Karpas-422 (cell line): ENCODE results near the gene EHD1. TPM values are rescaled to one million over a fixed set of nuclear protein-coding genes. Genes with fewer than 3 reads are reported as not detected.
A peak's percentile ranks its signal among the peaks of the same experiment; 100 is the strongest.

Experiments
- DNase-seq: peaks from one replicate; pipeline ENCODE4 v3.0.0-alpha.2; 2015
- H2AFZ ChIP-seq: fragments of 200-600 bp; sonication (generic); 2 replicates; pipeline ENCODE4 v1.6.1; 2014; ENCODE audit warnings: antibody characterized with exemption, low read length, mixed read lengths
- H3K27ac ChIP-seq: fragments of 200-600 bp; sonication (generic); 2 replicates; pipeline ENCODE4 v1.5.1; 2014; ENCODE audit warnings: mild to moderate bottlenecking, low read length, moderate library complexity
- H3K27me3 ChIP-seq: fragments of 200-600 bp; sonication (generic); 2 replicates; pipeline ENCODE4 v1.6.1; 2014; ENCODE audit warnings: low read length, mixed read lengths
- H3K36me3 ChIP-seq: fragments of 200-600 bp; sonication (generic); 2 replicates; pipeline ENCODE4 v1.6.1; 2014; ENCODE audit warnings: low read length, mixed read lengths; ENCODE audit not compliant: insufficient read depth
- H3K4me1 ChIP-seq: fragments of 200-600 bp; sonication (generic); 2 replicates; pipeline ENCODE4 v1.6.1; 2014; ENCODE audit warnings: mild to moderate bottlenecking, low read length, mixed read lengths
- H3K4me2 ChIP-seq: fragments of 200-600 bp; sonication (generic); 2 replicates; pipeline ENCODE4 v1.6.1; 2014; ENCODE audit warnings: low read length, low read depth, mild to moderate bottlenecking; ENCODE audit not compliant: poor library complexity, severe bottlenecking
- H3K4me3 ChIP-seq: fragments of 200-600 bp; sonication (generic); 2 replicates; pipeline ENCODE4 v1.5.1; 2014; ENCODE audit warnings: mild to moderate bottlenecking, antibody characterized with exemption, low read length, mixed read lengths
- H3K79me2 ChIP-seq: fragments of 200-600 bp; sonication (generic); 2 replicates; pipeline ENCODE4 v1.6.1; 2014; ENCODE audit warnings: mild to moderate bottlenecking, low read length, mixed read lengths
- H3K9ac ChIP-seq: fragments of 200-600 bp; sonication (generic); 2 replicates; pipeline ENCODE4 v1.6.0; 2014; ENCODE audit warnings: low read length
- H3K9me2 ChIP-seq: fragments of 200-600 bp; sonication (generic), shearing (Covaris generic); replicated peaks from 2 replicates; pipeline ENCODE4 v1.6.0; 2014; ENCODE audit warnings: mild to moderate bottlenecking, low read length, moderate library complexity; ENCODE audit not compliant: insufficient read depth
- H3K9me3 ChIP-seq: fragments of 300-700, 200-600 bp; sonication (generic); 2 replicates; pipeline ENCODE4 v1.6.1; 2014; ENCODE audit warnings: low read length, mixed read lengths
- H4K20me1 ChIP-seq: fragments of 200-600 bp; sonication (generic); 2 replicates; pipeline ENCODE4 v1.6.1; 2014; ENCODE audit warnings: mild to moderate bottlenecking, antibody characterized with exemption, low read length, low read depth; ENCODE audit not compliant: insufficient read depth
- total RNA-seq: library from RNA; depleted of rRNA; stranded (reverse); fragments of >200 nt; shearing (Covaris generic); gene quantifications from 2 replicates; pipeline ENCODE4 v1.2.3, GENCODE V29; 2014; ENCODE audit warnings: low replicate concordance

EHD1 gene
- total RNA-seq, 1 experiment from 2014 or later = 30.8 TPM

- Histone ChIP-seq H2AFZ (peak within 1 kb of the TSS; percentile 87), H3K27ac (no peak within 1 kb of the TSS), H3K9me2 (no peaks in the 10 kb centered on the region), H4K20me1 (no peaks in the 10 kb centered on the region), H3K9ac (peak within 1 kb of the TSS; percentile 90), H3K36me3 (no peaks in the 10 kb centered on the region), H3K4me3 (peak within 1 kb of the TSS; percentile 92), H3K4me2 (peak within 1 kb of the TSS; percentile 91), H3K9me3 (no peaks in the 10 kb centered on the region), H3K79me2 (peaks cover 13% of the 10 kb centered on the region), H3K27me3 (no peaks in the 10 kb centered on the region), H3K4me1 (peaks cover 24% of the 10 kb centered on the region)
- peak; percentile 96 for DNase-seq
Measured at GRCh38 chr11:64810271-64810890, 68.0 kb downstream of the EHD1 start, which contains the start of gene MEN1. MEN1 (minus strand) TSS chr11:64810551; CDS start chr11:64810109, 442 bp downstream.

GRCh38 chr11:64809781-64810241 is 68.6 kb downstream of the EHD1 start:
- no peaks in the 10 kb centered on the region for H4K20me1 ChIP-seq
- H3K36me3 ChIP-seq = no peaks in the 10 kb centered on the region
- peak overlapping the region; percentile 92 for H3K4me3 ChIP-seq
- peaks cover 13% of the 10 kb centered on the region for H3K79me2 ChIP-seq
- DNase-seq = peak; percentile 65
- peaks cover 22% of the 10 kb centered on the region for H3K4me1 ChIP-seq
- peak overlapping the region; percentile 91 for H3K4me2 ChIP-seq
- H3K27me3 ChIP-seq = no peaks in the 10 kb centered on the region
- H3K9ac ChIP-seq = peak overlapping the region; percentile 90
- no peak overlapping the region for H2AFZ ChIP-seq
- no peaks in the 10 kb centered on the region for H3K9me2 ChIP-seq
- no peak overlapping the region for H3K27ac ChIP-seq
- no peaks in the 10 kb centered on the region for H3K9me3 ChIP-seq

GRCh38 chr11:64805481-64805880 is 72.9 kb downstream of the EHD1 start:
- H4K20me1 ChIP-seq = no peaks in the 10 kb centered on the region
- H3K4me3 ChIP-seq = no peak overlapping the region

DNA sequence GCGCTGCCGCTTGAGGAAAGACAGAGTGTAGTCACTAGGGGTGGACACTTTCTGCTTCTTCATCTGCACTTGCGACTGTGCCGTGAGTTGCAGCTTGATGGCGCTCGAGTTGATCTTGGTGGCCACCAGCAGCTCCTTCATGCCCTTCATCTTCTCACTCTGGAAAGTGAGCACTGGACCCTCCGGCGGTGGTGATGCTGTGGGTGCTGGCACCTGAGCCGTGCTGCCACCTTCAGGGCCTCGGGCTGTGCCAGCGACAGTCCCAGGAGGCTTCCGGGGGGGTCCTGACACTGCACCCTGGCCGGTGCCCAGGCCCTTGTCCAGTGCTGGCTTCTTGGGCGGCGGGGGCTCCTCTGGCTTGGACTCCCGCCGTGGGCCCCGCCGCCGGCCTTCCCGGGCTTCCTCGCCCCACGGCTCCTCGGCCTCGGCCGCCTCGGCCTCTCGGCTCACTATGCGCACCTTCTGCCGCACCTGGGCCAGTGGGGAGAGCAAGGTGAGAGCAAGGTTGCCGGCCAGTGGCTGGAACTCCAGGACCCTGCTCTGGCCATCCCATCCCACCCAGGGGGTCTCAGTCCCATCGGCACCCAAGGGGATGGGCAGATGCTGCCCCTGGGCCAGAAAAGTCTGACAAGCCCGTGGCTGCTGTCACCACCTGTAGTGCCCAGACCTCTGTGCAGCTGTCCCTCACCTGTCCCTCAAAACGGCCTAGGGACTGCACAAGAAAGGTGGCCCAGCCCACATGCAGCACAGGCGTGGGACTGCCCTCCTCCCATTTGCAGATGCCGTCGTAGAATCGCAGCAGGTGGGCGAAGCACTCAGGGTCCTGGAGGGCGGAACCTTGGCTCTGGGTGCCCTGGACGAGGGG is 73.8 kb downstream of the EHD1 start:
- Histone ChIP-seq H3K9me3 (no peaks in the 10 kb centered on the region), H3K4me2 (peak overlapping the region; percentile 82), H3K27me3 (no peaks in the 10 kb centered on the region), H3K27ac (no peak overlapping the region), H3K4me3 (peak overlapping the region; percentile 69; the same call in 1 of the 2 replicates), H3K4me1 (peaks cover 47% of the 10 kb centered on the region), H3K9ac (peak overlapping the region; percentile 73), H2AFZ (no peak overlapping the region), H4K20me1 (no peaks in the 10 kb centered on the region), H3K36me3 (no peaks in the 10 kb centered on the region), H3K9me2 (no peaks in the 10 kb centered on the region), H3K79me2 (peaks cover 16% of the 10 kb centered on the region)
- peak; percentile 67 for DNase-seq

More at GRCh38 chr11:64805481-64805880, 72.9 kb downstream of the EHD1 start:
- no peak overlapping the region for H3K27ac ChIP-seq
- no peak for DNase-seq
- no peaks in the 10 kb centered on the region for H3K9me2 ChIP-seq
- no peak overlapping the region for H3K4me2 ChIP-seq
- no peaks in the 10 kb centered on the region for H3K9me3 ChIP-seq
- H3K36me3 ChIP-seq = no peaks in the 10 kb centered on the region
- no peak overlapping the region for H3K9ac ChIP-seq
- no peaks in the 10 kb centered on the region for H3K27me3 ChIP-seq
- no peak overlapping the region for H2AFZ ChIP-seq
- H3K79me2 ChIP-seq = peaks cover 19% of the 10 kb centered on the region
- peaks cover 39% of the 10 kb centered on the region for H3K4me1 ChIP-seq

- Histone ChIP-seq H3K27me3 (no peaks in the 10 kb centered on the region), H3K4me2 (peak overlapping the region; percentile 82), H3K27ac (peak overlapping the region; percentile 58), H3K4me3 (peak overlapping the region; percentile 69), H3K79me2 (peaks cover 9% of the 10 kb centered on the region), H3K9me3 (no peaks in the 10 kb centered on the region), H3K9me2 (no peaks in the 10 kb centered on the region), H3K9ac (peak overlapping the region; percentile 73), H2AFZ (no peak overlapping the region), H3K36me3 (no peaks in the 10 kb centered on the region), H3K4me1 (peaks cover 46% of the 10 kb centered on the region), H4K20me1 (no peaks in the 10 kb centered on the region)
- DNase-seq = peak; percentile 63
Measured at GRCh38 chr11:64803846-64804345, 74.5 kb downstream of the EHD1 start.

- Histone ChIP-seq H3K4me1 (peaks cover 45% of the 10 kb centered on the region), H3K4me3 (peak within 1 kb of the TSS; percentile 87), H3K27me3 (no peaks in the 10 kb centered on the region), H3K36me3 (no peaks in the 10 kb centered on the region), H3K9me2 (no peaks in the 10 kb centered on the region), H2AFZ (0 out of 2 replicates have a peak within 1 kb of the TSS, but pooled peaks have one; percentile 60), H3K9ac (peak within 1 kb of the TSS; percentile 82), H4K20me1 (no peaks in the 10 kb centered on the region), H3K4me2 (peak within 1 kb of the TSS; percentile 88), H3K79me2 (peaks cover 6% of the 10 kb centered on the region), H3K9me3 (no peaks in the 10 kb centered on the region), H3K27ac (peak within 1 kb of the TSS; percentile 85)
- peak; percentile 94 for DNase-seq
Measured at GRCh38 chr11:64803158-64803845, 75.1 kb downstream of the EHD1 start, which contains the start of gene MAP4K2. MAP4K2 (minus strand) TSS chr11:64803214; CDS start chr11:64803149, 65 bp downstream.

- Histone ChIP-seq H4K20me1 (no peaks in the 10 kb centered on the region), H3K27me3 (no peaks in the 10 kb centered on the region), H3K4me2 (peak overlapping the region; percentile 88), H3K4me3 (peak overlapping the region; percentile 87), H3K9ac (peak overlapping the region; percentile 82), H3K4me1 (peaks cover 45% of the 10 kb centered on the region), H3K9me2 (no peaks in the 10 kb centered on the region), H3K27ac (peak overlapping the region; percentile 85), H3K79me2 (peaks cover 6% of the 10 kb centered on the region), H3K36me3 (no peaks in the 10 kb centered on the region), H3K9me3 (no peaks in the 10 kb centered on the region), H2AFZ (0 out of 2 replicates have a peak overlapping the region, but pooled peaks have one; percentile 60)
- peak; percentile 81 for DNase-seq
Measured at GRCh38 chr11:64802370-64803157, 75.9 kb downstream of the EHD1 start.
